ENCODE data around the gene RUBCN.

RUBCN gene

DNA sequence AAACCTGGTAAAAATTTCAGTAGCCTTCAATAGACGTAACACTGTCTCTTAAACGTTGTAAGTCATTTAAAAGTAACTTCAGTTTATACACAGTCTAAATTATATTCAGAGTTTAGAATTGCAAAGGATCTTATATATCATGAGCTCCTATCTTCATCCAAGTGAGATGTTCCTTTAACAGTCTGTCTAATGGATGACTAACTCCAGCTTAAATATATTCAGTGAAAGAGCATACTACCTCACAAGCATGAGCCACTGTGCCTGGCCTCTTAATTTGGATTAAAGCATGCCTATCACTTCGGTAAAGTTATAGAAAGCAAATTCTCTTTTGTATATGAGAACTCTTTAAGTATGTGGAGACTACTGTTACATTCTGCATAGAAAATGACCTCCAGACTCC lies 20.0 kb upstream of the RUBCN start:
- CTCF ChIA-PET = no interaction called here

DNA sequence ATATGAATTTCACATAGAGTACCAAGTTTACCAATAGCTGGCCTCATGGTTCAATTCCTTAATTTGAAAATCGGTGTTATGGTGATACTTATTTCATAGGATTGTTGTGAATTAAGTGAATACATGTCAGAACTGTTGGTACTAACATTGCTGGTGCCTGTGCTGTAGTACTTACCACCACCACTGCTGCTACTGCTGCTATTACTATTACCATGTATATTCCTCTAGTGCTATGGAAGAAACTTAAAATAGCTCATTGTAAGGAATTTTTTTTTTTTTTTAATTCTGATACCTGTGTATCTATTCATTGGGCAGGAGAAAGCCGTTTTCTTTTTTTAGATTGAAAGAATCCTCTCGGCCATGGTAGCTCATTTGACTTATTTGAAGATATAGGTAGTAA lies 16.6 kb upstream of the RUBCN start:
- DNase-seq (ENCODE audit: extremely low spot score) = no peak
- ChIA-PET CTCF (no interaction called here), POLR2A (no interaction called here)
- TF ChIP-seq ELF4 (IDR thresholded peaks at IDR 0.05) = no peak
- no peak for TF ChIP-seq CTBP1 (IDR thresholded peaks at IDR 0.05; ENCODE audit: borderline replicate concordance)
- no peak for TF ChIP-seq SP1 (IDR thresholded peaks at IDR 0.05)
- TF ChIP-seq BHLHE40 (IDR thresholded peaks at IDR 0.05; ENCODE audit: borderline replicate concordance) = no peak
- TF ChIP-seq FOXK2 (IDR thresholded peaks at IDR 0.05) = no peak
- no peak for TF ChIP-seq NFRKB (IDR thresholded peaks at IDR 0.05)
- no peak for TF ChIP-seq L3MBTL2 (conservative IDR thresholded peaks at IDR 0.05)
- TF ChIP-seq FOXA1 (IDR thresholded peaks at IDR 0.05) = no peak
- TF ChIP-seq LEF1 (IDR thresholded peaks at IDR 0.05; ENCODE audit: borderline replicate concordance) = no peak
- TF ChIP-seq TARDBP (IDR thresholded peaks at IDR 0.05) = no peak
- TF ChIP-seq, protein P1, sequence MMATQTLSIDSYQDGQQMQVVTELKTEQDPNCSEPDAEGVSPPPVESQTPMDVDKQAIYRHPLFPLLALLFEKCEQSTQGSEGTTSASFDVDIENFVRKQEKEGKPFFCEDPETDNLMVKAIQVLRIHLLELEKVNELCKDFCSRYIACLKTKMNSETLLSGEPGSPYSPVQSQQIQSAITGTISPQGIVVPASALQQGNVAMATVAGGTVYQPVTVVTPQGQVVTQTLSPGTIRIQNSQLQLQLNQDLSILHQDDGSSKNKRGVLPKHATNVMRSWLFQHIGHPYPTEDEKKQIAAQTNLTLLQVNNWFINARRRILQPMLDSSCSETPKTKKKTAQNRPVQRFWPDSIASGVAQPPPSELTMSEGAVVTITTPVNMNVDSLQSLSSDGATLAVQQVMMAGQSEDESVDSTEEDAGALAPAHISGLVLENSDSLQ (IDR thresholded peaks at IDR 0.05) = no peak
- no peak for TF ChIP-seq HDGF (IDR thresholded peaks at IDR 0.05; ENCODE audit: borderline replicate concordance)
- no peak for TF ChIP-seq SUZ12 (IDR thresholded peaks at IDR 0.05)
- TF ChIP-seq FOXM1 (IDR thresholded peaks at IDR 0.05; ENCODE audit: borderline replicate concordance) = no peak
- TF ChIP-seq ARNT (IDR thresholded peaks at IDR 0.05) = no peak

More for the DNA sequence above, 20.0 kb upstream of the RUBCN start:
- TF ChIP-seq CTBP1 (IDR thresholded peaks at IDR 0.05; ENCODE audit: borderline replicate concordance) = no peak
- POLR2A ChIA-PET = no interaction called here
- DNase-seq (ENCODE audit: extremely low spot score) = no peak

DNA sequence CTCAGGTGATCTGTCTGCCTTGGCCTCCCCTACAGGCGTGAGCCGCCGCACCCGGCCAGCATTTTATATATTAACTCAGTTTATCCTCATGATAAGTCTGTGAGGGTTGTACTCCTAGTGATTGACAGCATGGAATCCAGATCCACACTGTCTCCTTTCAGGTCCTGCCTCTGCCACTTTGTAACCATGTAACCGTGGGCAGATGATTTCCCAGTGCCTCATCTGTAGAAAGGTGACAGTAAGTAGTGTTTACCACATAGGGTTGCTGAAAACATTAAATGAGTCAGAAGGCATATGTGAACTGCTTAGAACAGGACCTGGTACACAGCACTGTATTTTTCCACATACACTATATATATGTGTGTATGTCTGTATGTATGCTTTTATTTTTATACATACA lies 15.4 kb upstream of the RUBCN start:
- no peak for TF ChIP-seq TARDBP (IDR thresholded peaks at IDR 0.05)
- TF ChIP-seq, protein P1 (IDR thresholded peaks at IDR 0.05) = peak; percentile 51; the same call in 1 of the 2 replicates
- ChIA-PET POLR2A (no interaction called here), CTCF (no interaction called here)
- DNase-seq (ENCODE audit: extremely low spot score) = no peak

DNA sequence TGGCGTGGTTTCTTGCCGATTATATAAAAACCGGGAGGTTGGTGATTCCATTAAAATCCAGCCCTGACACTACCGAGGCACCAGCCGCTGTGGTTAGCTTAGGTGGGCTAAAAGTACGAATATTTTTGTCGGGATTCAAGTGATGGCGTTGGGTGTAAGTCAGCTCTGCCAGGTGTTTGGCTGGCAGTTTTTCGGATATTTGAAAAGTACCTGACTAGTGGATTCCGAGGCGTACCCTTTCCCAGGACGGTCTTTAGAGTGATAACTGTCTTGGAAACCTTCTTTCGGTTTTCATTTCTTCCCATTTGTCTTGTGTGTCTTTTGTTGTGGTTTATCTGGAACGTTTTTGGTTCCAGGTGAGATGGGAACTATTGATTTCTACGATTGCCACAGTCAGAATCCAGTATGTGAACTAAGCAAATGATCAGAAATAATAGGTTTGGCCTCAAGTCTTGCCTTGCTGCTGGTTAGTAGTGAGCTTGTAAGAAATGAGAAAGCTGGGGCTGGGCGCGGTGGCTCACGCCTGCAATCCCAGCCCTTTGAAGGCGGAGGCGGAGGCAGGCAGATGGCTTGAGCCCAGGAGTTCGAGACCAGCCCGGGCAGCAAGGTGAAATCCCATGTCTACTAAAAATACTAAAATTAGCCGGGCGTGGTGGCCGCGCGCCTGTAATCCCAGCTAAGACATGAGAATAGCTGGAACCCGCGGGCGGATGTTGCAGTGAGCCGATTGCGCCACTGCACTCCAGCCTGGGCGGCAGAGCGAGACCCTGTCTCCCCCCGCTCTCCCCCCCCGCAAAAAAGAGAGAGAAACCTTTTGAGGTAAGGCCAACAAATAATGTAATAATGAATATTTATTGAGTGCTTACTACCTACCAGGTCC lies 14.4 kb upstream of the RUBCN start:
- ChIA-PET POLR2A (no interaction called here), CTCF (interaction anchor here (0.7 kb wide), 1 partner anchor 9 kb away, joined by 3 read pairs; no protein-coding TSS in a partner anchor)
- no peak for DNase-seq (ENCODE audit: extremely low spot score)
- TF ChIP-seq TARDBP (IDR thresholded peaks at IDR 0.05) = no peak
- no peak for TF ChIP-seq SP1 (IDR thresholded peaks at IDR 0.05)
- no peak for TF ChIP-seq FOXK2 (IDR thresholded peaks at IDR 0.05)
- TF ChIP-seq CTBP1 (IDR thresholded peaks at IDR 0.05; ENCODE audit: borderline replicate concordance) = no peak
- TF ChIP-seq L3MBTL2 (conservative IDR thresholded peaks at IDR 0.05) = no peak
- no peak for TF ChIP-seq LEF1 (IDR thresholded peaks at IDR 0.05; ENCODE audit: borderline replicate concordance)
- TF ChIP-seq FOXM1 (IDR thresholded peaks at IDR 0.05; ENCODE audit: borderline replicate concordance) = no peak
- no peak for TF ChIP-seq ELF4 (IDR thresholded peaks at IDR 0.05)
- TF ChIP-seq ARNT (IDR thresholded peaks at IDR 0.05) = no peak
- no peak for TF ChIP-seq BHLHE40 (IDR thresholded peaks at IDR 0.05; ENCODE audit: borderline replicate concordance)
- TF ChIP-seq ZNF384 (IDR thresholded peaks at IDR 0.05) = no peak
- no peak for TF ChIP-seq FOXA1 (IDR thresholded peaks at IDR 0.05)

DNA sequence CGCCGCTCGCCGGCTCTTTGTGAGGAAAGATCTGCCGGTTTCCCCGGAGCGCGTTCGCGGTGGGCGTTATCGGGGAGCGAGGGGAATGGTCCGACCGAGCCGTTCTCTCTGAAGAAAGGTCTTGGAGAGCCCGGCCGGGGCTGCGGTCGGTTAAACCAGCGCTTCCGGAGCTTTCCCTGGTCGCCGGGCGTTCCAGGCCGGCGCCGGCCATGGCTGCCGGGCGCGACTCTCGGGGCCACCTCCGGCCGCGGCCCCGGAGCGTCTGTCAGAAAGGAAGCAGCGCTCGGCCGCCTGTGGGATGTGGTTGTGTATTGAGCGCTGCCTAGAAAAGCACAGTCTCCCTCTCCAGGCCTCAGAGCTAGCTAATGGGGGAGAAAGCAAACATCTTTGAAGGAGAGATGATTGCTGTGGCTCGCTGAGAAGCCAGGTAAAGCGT lies 13.7 kb upstream of the RUBCN start:
- TF ChIP-seq ARNT (IDR thresholded peaks at IDR 0.05) (no peak), NFRKB (IDR thresholded peaks at IDR 0.05) (no peak), LEF1 (IDR thresholded peaks at IDR 0.05; ENCODE audit: borderline replicate concordance) (no peak), FOXA1 (IDR thresholded peaks at IDR 0.05) (no peak), BHLHE40 (IDR thresholded peaks at IDR 0.05; ENCODE audit: borderline replicate concordance) (no peak), ELF4 (IDR thresholded peaks at IDR 0.05) (no peak), SUZ12 (IDR thresholded peaks at IDR 0.05) (no peak), FOXK2 (IDR thresholded peaks at IDR 0.05) (no peak), L3MBTL2 (conservative IDR thresholded peaks at IDR 0.05) (no peak), FOXM1 (IDR thresholded peaks at IDR 0.05; ENCODE audit: borderline replicate concordance) (no peak), CTBP1 (IDR thresholded peaks at IDR 0.05; ENCODE audit: borderline replicate concordance) (no peak), TARDBP (IDR thresholded peaks at IDR 0.05) (no peak), HDGF (IDR thresholded peaks at IDR 0.05; ENCODE audit: borderline replicate concordance) (no peak), SP1 (IDR thresholded peaks at IDR 0.05) (no peak)
- TF ChIP-seq, protein P1 (IDR thresholded peaks at IDR 0.05) = no peak
- DNase-seq (ENCODE audit: extremely low spot score) = peak; percentile 40
- ChIA-PET CTCF (interaction anchor here (0.7 kb wide), 1 partner anchor 9 kb away, joined by 3 read pairs; no protein-coding TSS in a partner anchor), POLR2A (no interaction called here)

DNA sequence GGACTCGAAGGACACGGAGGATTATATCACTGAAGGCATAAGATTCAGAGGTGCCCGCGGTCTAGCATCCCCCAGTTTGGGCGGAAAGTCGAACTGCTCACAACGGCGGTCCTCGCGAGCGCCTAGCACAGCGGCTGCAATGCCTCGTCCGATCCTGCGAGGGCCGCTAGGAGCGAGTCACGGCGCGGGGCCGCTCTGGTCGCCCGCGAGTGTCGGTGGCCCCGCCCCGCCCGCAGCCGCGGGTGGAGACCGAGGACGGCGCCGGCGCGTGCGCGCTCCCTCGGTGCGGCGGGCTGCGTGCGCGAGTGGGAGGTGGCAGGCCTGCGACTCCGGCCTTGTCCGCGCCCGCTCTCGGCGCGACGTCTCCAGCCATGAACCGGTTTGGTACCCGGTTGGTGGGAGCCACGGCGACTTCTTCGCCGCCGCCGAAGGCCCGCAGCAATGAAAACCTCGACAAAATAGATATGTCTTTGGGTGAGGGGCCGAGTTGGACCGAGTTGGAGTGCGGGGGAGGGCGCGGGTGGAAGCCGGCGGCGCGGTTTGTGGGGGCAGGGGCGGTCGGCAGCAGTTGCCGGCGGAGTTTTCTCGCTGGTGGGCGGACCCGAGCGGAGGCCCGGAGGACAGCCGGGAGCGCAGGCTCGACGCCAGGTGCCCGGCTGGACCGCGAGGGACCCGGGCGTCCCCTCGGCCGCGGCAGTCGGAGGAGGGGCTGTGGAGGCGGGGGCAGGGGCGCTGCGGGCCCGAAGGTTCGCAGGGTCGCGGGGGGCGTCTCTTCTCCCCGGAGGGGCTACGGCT lies 13.1 kb upstream of the RUBCN start, which contains the start of gene FYTTD1:
TSS of gene FYTTD1 (plus strand) at position 283 of the 795 bp plus-strand sequence. CDS start at position 372, 89 bp downstream.
- ChIA-PET CTCF (interaction anchor here (0.7 kb wide), 1 partner anchor 29 kb away, joined by 3 read pairs; no protein-coding TSS in a partner anchor), POLR2A (interaction anchor here (1.3 kb wide), 1 partner anchor 12 kb away, joined by 3 read pairs; no protein-coding TSS in a partner anchor)
- TF ChIP-seq L3MBTL2 (conservative IDR thresholded peaks at IDR 0.05) (peak; percentile 39), SP1 (IDR thresholded peaks at IDR 0.05) (no peak)

More for the DNA sequence above, 13.1 kb upstream of the RUBCN start, which contains the start of gene FYTTD1:
- peak; percentile 68 for DNase-seq (ENCODE audit: extremely low spot score)
